Vagina (tissue), 2 donors: ENCODE results near the gene ARPC3.

Experiments used
- POLR2A ChIP-seq, 2 donors: fragments of 450-650 bp; IDR thresholded peaks; one replicate each; pipeline ENCODE4 v1.6.1; 2017; ENCODE audit warnings: antibody characterized with exemption in 2 of 2, mild to moderate bottlenecking in 2 of 2, moderate library complexity in 2 of 2
- POLR2AphosphoS5 ChIP-seq, 2 donors: sonication (generic); formaldehyde crosslinking; IDR thresholded peaks; one replicate each; pipeline ENCODE4 v1.9.0; 2017; ENCODE audit warnings: antibody characterized with exemption in 2 of 2, mild to moderate bottlenecking in 2 of 2, low read depth in 1 of 2; ENCODE audit not compliant: insufficient read depth in 1 of 2
- TF ChIP-seq, protein P1 (sequence below), 3 experiments: fragments of 450-650 bp in 2 of 3; fragments of 200-600 bp in 1 of 3; sonication (generic) in 1 of 3; IDR thresholded peaks; one replicate each; pipeline ENCODE4 v1.5.1; 2017 to 2019; ENCODE audit warnings: antibody characterized with exemption in 3 of 3, mild to moderate bottlenecking in 2 of 3, moderate library complexity in 2 of 3

- TF ChIP-seq, protein P1, sequence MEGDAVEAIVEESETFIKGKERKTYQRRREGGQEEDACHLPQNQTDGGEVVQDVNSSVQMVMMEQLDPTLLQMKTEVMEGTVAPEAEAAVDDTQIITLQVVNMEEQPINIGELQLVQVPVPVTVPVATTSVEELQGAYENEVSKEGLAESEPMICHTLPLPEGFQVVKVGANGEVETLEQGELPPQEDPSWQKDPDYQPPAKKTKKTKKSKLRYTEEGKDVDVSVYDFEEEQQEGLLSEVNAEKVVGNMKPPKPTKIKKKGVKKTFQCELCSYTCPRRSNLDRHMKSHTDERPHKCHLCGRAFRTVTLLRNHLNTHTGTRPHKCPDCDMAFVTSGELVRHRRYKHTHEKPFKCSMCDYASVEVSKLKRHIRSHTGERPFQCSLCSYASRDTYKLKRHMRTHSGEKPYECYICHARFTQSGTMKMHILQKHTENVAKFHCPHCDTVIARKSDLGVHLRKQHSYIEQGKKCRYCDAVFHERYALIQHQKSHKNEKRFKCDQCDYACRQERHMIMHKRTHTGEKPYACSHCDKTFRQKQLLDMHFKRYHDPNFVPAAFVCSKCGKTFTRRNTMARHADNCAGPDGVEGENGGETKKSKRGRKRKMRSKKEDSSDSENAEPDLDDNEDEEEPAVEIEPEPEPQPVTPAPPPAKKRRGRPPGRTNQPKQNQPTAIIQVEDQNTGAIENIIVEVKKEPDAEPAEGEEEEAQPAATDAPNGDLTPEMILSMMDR (IDR thresholded peaks at IDR 0.05), result no peak
- TF ChIP-seq POLR2A (IDR thresholded peaks at IDR 0.05) (no peak), POLR2AphosphoS5 (IDR thresholded peaks at IDR 0.05; ENCODE audit: insufficient read depth in 1 of 2, low read depth in 1 of 2) (no peak)
These were observed 13.9 kb downstream of the ARPC3 start for GRCh38 chr12:110436231-110436630.
